ENCODE data around the gene ATR.

GRCh38 chr3:142609136-142609535 lies 30.6 kb upstream of the ATR start:
- TF ChIP-seq EZH2 (IDR thresholded peaks at IDR 0.05; ENCODE audit: low read length) (no peak), CTCF (optimal IDR thresholded peaks at IDR 0.05 in 1 of 3, IDR thresholded peaks at IDR 0.05 in 1 of 3, conservative IDR thresholded peaks at IDR 0.05 in 1 of 3; ENCODE audit: extremely low read depth in 1 of 3, insufficient read depth in 2 of 3, low read length in 3 of 3) (no peak)
